NCI-H2029 (cell line): Measurements from ENCODE around the gene ARRDC4.
A peak's percentile ranks its signal among the peaks of the same experiment; 100 is the strongest.

ENCODE experiments used
- DNase-seq: peaks from one replicate; lab custom pipeline; 2025; lab: John Stamatoyannopoulos, UW

ARRDC4 gene

DNA sequence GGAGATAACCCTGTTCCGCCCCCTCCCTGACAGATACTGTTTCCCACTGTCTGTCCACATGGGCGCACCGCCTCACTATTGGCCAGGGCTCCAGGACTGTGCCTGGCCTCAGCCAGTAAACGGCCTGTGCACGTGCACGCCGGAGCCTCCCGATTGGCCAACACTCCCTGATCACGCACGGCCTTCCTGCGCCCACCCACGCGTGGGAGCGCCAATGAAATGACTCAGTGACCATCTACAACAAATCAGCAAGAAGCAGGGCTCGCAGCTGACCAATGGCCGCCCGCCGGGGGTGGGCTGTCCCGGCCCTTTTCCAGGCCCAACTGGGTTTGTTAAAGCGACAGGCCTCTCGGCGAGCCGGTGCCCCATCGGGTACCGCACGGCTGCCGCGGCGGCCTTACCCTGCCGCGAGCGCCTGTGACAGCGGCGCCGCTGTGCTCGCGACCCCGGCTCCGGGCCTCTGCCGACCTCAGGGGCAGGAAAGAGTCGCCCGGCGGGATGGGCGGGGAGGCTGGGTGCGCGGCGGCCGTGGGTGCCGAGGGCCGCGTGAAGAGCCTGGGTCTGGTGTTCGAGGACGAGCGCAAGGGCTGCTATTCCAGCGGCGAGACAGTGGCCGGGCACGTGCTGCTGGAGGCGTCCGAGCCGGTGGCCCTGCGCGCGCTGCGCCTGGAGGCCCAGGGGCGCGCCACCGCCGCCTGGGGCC is at the start of gene ARRDC4:
ARRDC4 (plus strand) TSS at position 340 of the 703 bp plus-strand sequence; CDS start at position 499, 159 bp downstream.
- DNase-seq: peak; percentile 92

GRCh38 chr15:97914711-97915110 is 45.8 kb upstream of the ARRDC4 start:
- DNase-seq: no peak

DNA sequence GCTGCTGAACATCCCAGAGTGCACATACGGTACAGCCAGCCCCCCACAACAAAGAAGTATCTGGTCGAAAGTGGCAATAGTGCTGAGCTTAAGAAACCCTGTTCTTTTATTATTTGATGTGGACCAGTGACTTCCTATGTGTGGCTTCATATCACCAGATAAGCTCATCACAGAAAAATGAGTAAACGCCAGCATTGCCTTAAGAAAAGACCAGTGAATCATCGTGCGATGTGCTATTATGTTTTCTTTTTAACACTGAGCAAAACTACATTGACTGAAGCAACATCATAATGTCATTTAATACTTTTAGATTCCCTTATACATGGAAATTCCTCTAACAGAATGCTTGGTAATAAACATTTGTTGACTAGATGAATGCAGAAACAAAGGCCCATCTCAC is 45.2 kb upstream of the ARRDC4 start:
- no peak for DNase-seq

- no peak for DNase-seq
Observed at GRCh38 chr15:97921296-97921865, 39.1 kb upstream of the ARRDC4 start.

- DNase-seq: no peak
Observed at GRCh38 chr15:97929456-97930229, 30.9 kb upstream of the ARRDC4 start.

- no peak for DNase-seq
Observed at GRCh38 chr15:97930230-97930629, 30.3 kb upstream of the ARRDC4 start.

GRCh38 chr15:97931314-97931713 is 29.2 kb upstream of the ARRDC4 start:
- no peak for DNase-seq

GRCh38 chr15:97933589-97933988 is 26.9 kb upstream of the ARRDC4 start:
- no peak for DNase-seq

DNA sequence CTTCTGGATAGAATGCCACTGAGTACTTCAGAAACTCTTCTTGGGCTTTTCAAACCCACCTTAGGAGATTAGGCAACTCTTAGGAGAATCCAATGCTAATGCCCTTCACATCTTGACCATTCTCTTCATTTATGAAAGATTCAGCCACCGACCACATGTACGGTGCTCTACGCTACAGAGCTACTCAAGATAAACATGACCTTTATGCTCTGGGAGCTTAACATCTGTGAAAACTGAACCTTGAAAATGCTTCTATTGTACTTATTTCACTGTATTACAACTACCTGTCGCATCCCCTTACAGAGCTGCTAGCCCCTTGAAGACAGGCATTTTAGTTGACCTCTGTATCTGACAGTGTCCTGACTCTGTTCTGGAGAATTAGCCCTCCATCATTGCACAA is 19.5 kb upstream of the ARRDC4 start:
- no peak for DNase-seq

GRCh38 chr15:97941572-97941971 is 18.9 kb upstream of the ARRDC4 start:
- DNase-seq: no peak

DNA sequence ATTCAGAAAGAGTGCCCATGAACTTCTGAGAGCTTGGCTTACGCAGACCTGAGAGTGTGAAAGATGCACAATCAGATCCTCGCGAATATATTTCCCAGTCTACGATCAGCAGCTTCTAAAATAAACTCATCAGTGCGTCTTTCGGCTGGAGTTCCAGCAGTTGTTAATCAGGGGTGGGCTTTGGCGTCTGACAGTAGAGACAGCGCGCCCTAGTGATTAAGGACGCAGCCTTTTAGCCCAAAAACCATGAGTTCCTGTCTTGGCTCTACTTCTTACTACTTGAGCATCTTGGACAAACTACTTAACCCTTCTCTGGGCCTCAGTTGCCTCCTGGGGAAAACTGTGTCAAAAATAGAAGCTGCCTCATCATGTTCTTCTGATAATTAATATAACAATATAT is 15.8 kb upstream of the ARRDC4 start:
- DNase-seq: no peak

DNA sequence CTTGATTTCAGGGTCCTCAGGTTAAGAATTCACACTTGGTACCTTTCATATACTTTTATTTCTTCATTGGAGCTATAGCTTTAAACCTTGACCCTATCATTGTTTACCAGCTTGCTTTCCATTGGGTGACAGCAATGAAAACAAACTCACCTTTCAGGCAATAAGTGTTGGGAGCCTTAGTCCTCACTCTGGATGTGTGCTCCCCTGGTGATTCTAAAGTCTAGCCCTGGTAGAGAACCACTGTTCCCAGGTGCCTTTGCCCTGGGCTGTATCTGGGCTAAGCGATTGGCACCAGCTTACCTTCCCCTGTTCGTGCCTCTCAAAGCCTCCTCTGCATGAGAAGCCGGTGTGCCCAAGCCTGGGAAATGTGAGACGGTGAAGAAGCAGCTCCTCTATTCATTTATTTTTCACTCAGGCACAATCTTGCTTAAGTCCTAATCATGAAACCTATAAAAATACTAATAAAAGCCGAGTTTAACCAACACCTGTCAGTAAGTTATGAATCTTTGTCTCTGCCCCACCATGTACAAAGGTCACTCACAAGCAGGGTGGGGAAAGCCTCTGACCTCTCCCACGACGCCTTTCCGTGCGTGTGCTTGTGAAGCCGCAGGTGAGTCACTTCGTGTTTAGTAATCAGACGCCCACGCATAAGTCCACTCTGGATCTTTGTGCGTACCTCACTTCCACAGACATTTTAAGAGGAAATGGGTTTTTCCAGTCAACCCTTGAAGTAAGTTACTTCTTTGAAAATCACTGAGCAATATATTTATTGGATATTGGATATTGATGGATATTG is 12.8 kb upstream of the ARRDC4 start:
- DNase-seq: no peak

GRCh38 chr15:97953254-97953653 is 7.2 kb upstream of the ARRDC4 start:
- DNase-seq: no peak

DNA sequence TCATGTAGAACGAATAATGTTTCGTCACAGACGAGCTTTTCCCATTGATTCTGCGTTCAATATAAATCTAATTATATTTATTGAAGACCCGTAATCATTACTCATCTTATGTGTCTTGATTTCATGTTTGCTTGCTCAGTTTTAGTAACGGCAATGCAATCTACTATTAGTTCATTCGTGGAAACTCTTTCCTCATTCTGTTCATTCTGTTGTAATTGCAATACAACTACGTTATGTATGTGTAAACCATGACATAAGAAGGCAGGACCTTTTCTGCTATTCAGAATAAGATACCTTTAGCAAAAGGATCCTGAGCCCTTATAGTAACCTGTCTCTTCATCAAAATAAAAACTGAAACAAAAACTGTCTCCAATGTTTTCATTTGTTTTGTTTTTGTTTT is 6.8 kb upstream of the ARRDC4 start:
- DNase-seq: no peak

GRCh38 chr15:97955035-97955434 is 5.5 kb upstream of the ARRDC4 start:
- no peak for DNase-seq

DNA sequence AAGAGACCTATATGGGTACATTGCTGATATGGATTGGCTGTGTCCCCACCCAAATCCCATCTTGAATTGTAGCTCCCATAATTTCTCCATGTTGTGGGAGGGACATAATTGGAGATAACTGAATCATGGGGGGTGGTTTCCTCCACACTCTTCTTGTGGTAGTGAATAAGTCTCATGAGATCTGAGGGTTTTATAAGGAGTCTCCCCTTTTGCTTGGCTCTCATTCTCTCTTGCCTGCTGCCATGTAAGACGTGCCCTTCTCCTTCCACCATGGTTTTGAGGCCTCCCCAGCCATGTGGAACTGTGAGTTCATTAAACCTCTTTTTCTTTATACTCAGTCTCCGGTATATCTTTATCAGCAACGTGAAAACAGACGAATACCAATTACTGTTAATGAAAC is 5.0 kb upstream of the ARRDC4 start:
- no peak for DNase-seq

DNA sequence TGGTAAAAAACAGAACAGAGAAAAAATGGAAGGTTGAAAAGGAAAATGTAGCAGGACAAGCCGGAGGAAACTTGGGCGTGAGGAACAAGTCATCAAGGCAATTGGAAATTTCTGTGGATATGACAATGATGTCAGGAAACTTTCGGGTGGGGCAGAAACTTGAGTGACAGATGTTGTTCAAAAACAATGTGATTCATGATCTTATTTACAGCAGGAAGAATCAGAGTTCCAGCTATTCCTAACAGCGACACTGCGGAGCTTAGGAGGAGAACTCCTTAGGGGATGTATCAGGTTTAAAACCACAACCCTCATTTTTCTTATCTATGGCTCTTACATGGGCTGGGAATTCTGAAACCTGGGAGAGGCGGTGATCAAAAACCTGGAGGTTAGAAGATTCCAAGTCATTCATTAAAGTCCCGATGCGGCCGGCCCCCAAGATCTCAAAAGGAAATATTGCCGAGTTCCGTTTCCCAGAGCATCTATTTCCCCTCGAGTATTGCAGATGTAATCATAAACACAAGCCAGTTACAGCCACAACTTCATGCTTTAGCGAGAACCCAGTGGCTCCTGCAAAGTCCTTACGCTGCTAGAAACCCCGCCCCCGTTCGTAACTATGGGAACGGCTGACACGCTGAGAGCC is 659 bp upstream of the ARRDC4 start:
- no peak for DNase-seq

DNA sequence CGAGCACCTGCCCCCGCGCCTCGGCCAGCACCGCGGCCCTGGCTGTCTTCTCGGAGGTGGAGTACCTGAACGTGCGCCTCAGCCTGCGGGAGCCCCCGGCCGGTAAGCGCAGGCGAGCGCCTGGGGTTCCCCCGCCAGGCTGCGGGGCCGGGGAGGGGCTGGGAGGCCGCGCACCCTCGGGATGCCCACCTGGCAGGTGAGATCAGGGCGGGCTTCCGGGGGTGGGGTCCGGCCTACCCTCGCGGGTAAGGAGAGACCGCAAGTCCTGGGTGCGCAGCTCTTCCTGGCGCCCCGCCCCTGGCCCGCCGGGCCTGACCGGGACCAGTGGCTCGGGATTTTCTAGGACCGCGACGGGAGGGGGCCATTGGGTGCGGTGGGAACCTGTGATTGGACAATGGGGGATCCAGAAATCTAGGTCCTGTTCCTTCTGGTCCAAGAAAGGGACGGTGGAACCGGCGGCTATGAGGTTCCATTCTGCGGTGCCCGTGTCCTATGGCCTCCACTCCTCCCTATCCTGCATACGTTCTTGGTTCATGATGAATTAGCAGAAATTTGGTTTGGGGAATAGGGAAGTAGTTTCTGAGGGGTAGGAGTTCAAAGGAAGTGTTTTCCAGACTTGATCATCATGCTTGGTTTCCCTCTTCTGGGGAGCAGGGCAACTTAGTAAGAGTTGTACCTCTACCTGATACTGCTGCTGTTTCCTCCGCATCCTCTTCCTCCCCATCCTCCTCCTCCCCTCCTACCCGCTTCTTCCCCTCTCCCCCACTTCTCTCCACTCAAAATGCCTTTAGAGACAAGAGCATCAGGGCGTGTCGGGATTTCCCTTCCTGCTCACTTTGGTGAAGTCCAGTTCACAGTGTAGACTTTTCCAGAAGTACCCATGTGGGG is 808 bp downstream of the ARRDC4 start:
- DNase-seq: no peak

- no peak for DNase-seq
Observed at GRCh38 chr15:97962263-97962662, 1.8 kb downstream of the ARRDC4 start.

- no peak for DNase-seq
Observed at GRCh38 chr15:97963779-97964178, 3.3 kb downstream of the ARRDC4 start.

GRCh38 chr15:97966246-97966645 is 5.7 kb downstream of the ARRDC4 start:
- no peak for DNase-seq
